Endothelial cell (in vitro differentiated cells): ENCODE data around the gene ZRANB1. TPM values are rescaled to one million over a fixed set of nuclear protein-coding genes. Genes with fewer than 3 reads are reported as not detected.

Experiments used
- DNase-seq: peaks from one replicate; pipeline ENCODE4 v3.0.0; 2021; ENCODE audit warnings: low spot score
- H3K27ac Mint-ChIP-seq: one replicate; pipeline ENCODE4 v1.8.0; 2021; ENCODE audit warnings: mixed read lengths, inconsistent platforms; ENCODE audit not compliant: unreplicated experiment
- H3K27me3 Mint-ChIP-seq: one replicate; pipeline ENCODE4 v1.8.0; 2021; ENCODE audit warnings: mild to moderate bottlenecking, moderate library complexity, mixed read lengths, inconsistent platforms; ENCODE audit not compliant: unreplicated experiment
- H3K36me3 Mint-ChIP-seq: one replicate; pipeline ENCODE4 v1.8.0; 2021; ENCODE audit warnings: mild to moderate bottlenecking, low read depth, mixed read lengths, inconsistent platforms; ENCODE audit not compliant: unreplicated experiment
- H3K4me1 Mint-ChIP-seq: one replicate; pipeline ENCODE4 v1.8.0; 2021; ENCODE audit warnings: mild to moderate bottlenecking, mixed read lengths, inconsistent platforms; ENCODE audit not compliant: unreplicated experiment
- H3K4me3 Mint-ChIP-seq: one replicate; pipeline ENCODE4 v1.8.0; 2021; ENCODE audit warnings: mild to moderate bottlenecking, mixed read lengths, inconsistent platforms; ENCODE audit not compliant: unreplicated experiment
- H3K9me3 Mint-ChIP-seq: one replicate; pipeline ENCODE4 v1.8.0; 2021; ENCODE audit warnings: mixed read lengths, inconsistent platforms; ENCODE audit not compliant: unreplicated experiment
- CTCF ChIP-seq: fragments of 200-600 bp; sonication (generic); IDR thresholded peaks from one replicate; pipeline ENCODE4 v1.5.0; 2021; ENCODE audit warnings: antibody characterized with exemption; ENCODE audit not compliant: unreplicated experiment
- total RNA-seq: library from RNA; stranded (reverse); fragmentation: NEBNext Ultra II Directional; extraction: Animal tissue kit (Norgen Biotek cat#: 25700); gene quantifications from one replicate; pipeline ENCODE4 v1.2.1, GENCODE V29; 2021; ENCODE audit not compliant: unreplicated experiment

ZRANB1 gene
- total RNA-seq, 1 donor from 2014 or later = 22.4 TPM

- Mint-ChIP-seq H3K27ac (no peak overlapping the region), H3K27me3 (peaks cover 16% of the 10 kb centered on the region), H3K4me3 (no peak overlapping the region), H3K36me3 (peaks cover 26% of the 10 kb centered on the region), H3K4me1 (peaks cover 43% of the 10 kb centered on the region), H3K9me3 (no peaks in the 10 kb centered on the region)
- DNase-seq = no peak
- TF ChIP-seq CTCF = no peak
These were observed 69.4 kb downstream of the ZRANB1 start for GRCh38 chr10:125011171-125011925.

GRCh38 chr10:125011926-125012705 lies 70.2 kb downstream of the ZRANB1 start:
- TF ChIP-seq CTCF = no peak
- H3K27ac Mint-ChIP-seq = peak overlapping the region; percentile 52
- no peak for DNase-seq
- H3K4me3 Mint-ChIP-seq = no peak overlapping the region
- no peaks in the 10 kb centered on the region for H3K9me3 Mint-ChIP-seq
- H3K4me1 Mint-ChIP-seq = peaks cover 43% of the 10 kb centered on the region
- peaks cover 28% of the 10 kb centered on the region for H3K36me3 Mint-ChIP-seq
- H3K27me3 Mint-ChIP-seq = peaks cover 14% of the 10 kb centered on the region

GRCh38 chr10:125012851-125013528 lies 71.1 kb downstream of the ZRANB1 start:
- DNase-seq = no peak
- Mint-ChIP-seq H3K27me3 (peaks cover 9% of the 10 kb centered on the region), H3K36me3 (peaks cover 34% of the 10 kb centered on the region), H3K4me3 (no peak overlapping the region), H3K27ac (no peak overlapping the region), H3K9me3 (no peaks in the 10 kb centered on the region), H3K4me1 (peaks cover 40% of the 10 kb centered on the region)
- no peak for TF ChIP-seq CTCF

- Mint-ChIP-seq H3K4me3 (no peak overlapping the region), H3K27me3 (peaks cover 9% of the 10 kb centered on the region), H3K36me3 (peaks cover 34% of the 10 kb centered on the region), H3K4me1 (peaks cover 38% of the 10 kb centered on the region), H3K9me3 (no peaks in the 10 kb centered on the region), H3K27ac (no peak overlapping the region)
- no peak for DNase-seq
- no peak for TF ChIP-seq CTCF
These were observed 71.6 kb downstream of the ZRANB1 start for GRCh38 chr10:125013529-125013872.
